ENCODE measurements around the gene FRA10AC1.

Gene FRA10AC1

GRCh38 chr10:93702210-93703001 lies at the start of gene FRA10AC1:
Gene FRA10AC1, minus strand, starts transcription at chr10:93702592. Its CDS starts 2,486 bp downstream, at chr10:93700106.
- DNase-seq: peak; percentile 89

GRCh38 chr10:93751832-93752231 lies 49.4 kb upstream of the FRA10AC1 start:
- DNase-seq: no peak

GRCh38 chr10:93751124-93751523 lies 48.7 kb upstream of the FRA10AC1 start:
- no peak for DNase-seq

GRCh38 chr10:93749218-93749799 lies 46.9 kb upstream of the FRA10AC1 start:
- DNase-seq: no peak

- no peak for DNase-seq
Observed at GRCh38 chr10:93746844-93747284, 44.5 kb upstream of the FRA10AC1 start.

GRCh38 chr10:93745408-93746065 lies 43.1 kb upstream of the FRA10AC1 start:
- no peak for DNase-seq

- no peak for DNase-seq
Observed at GRCh38 chr10:93742633-93743349, 40.4 kb upstream of the FRA10AC1 start.

- no peak for DNase-seq
Observed at GRCh38 chr10:93741367-93741766, 39.0 kb upstream of the FRA10AC1 start.

GRCh38 chr10:93726024-93726423 lies 23.6 kb upstream of the FRA10AC1 start:
- DNase-seq: no peak

- DNase-seq: no peak
Observed at GRCh38 chr10:93723153-93723552, 20.8 kb upstream of the FRA10AC1 start.

GRCh38 chr10:93722550-93722949 lies 20.2 kb upstream of the FRA10AC1 start:
- DNase-seq: no peak

- no peak for DNase-seq
Observed at GRCh38 chr10:93719901-93720300, 17.5 kb upstream of the FRA10AC1 start.

GRCh38 chr10:93718937-93719725 lies 16.7 kb upstream of the FRA10AC1 start:
- no peak for DNase-seq

GRCh38 chr10:93716766-93717165 lies 14.4 kb upstream of the FRA10AC1 start:
- no peak for DNase-seq

- DNase-seq: peak; percentile 5
Observed at GRCh38 chr10:93715345-93715744, 13.0 kb upstream of the FRA10AC1 start.

- no peak for DNase-seq
Observed at GRCh38 chr10:93712593-93712992, 10.2 kb upstream of the FRA10AC1 start.

- no peak for DNase-seq
Observed at GRCh38 chr10:93711891-93712290, 9.5 kb upstream of the FRA10AC1 start.

GRCh38 chr10:93710333-93710909 lies 8.0 kb upstream of the FRA10AC1 start:
- no peak for DNase-seq

GRCh38 chr10:93707623-93708022 lies 5.2 kb upstream of the FRA10AC1 start:
- no peak for DNase-seq

- DNase-seq: no peak
Observed at GRCh38 chr10:93704451-93704850, 2.1 kb upstream of the FRA10AC1 start.

- DNase-seq: no peak
Observed at GRCh38 chr10:93703841-93704240, 1.4 kb upstream of the FRA10AC1 start.

GRCh38 chr10:93703066-93703465 lies 674 bp upstream of the FRA10AC1 start:
- DNase-seq: peak; percentile 15

Data from CD4-positive, alpha-beta T cell treated with Interleukin-4 for 4 hours (primary cell).